IgD-negative memory B cell (primary cell): ENCODE measurements around the gene EFCAB5. TPM values are rescaled to one million over a fixed set of nuclear protein-coding genes. Genes with fewer than 3 reads are reported as not detected.
"Not testable (repeated sequence)": the region's sequence is repeated elsewhere in the genome, so short reads cannot be mapped to it uniquely, and the experiment has no call there.

Experiments
- H3K27ac Mint-ChIP-seq, 3 donors: one replicate each; pipeline ENCODE4 v1.8.0; 2020 to 2022; ENCODE audit warnings: mild to moderate bottlenecking in 3 of 3, mixed read lengths in 3 of 3, moderate library complexity in 1 of 3
- H3K27me3 Mint-ChIP-seq: one replicate; pipeline ENCODE4 v1.8.0; 2021; ENCODE audit warnings: mixed read lengths
- H3K36me3 Mint-ChIP-seq: one replicate; pipeline ENCODE4 v1.8.0; 2020; ENCODE audit warnings: mild to moderate bottlenecking, mixed read lengths
- H3K4me1 Mint-ChIP-seq, 3 donors: one replicate each; pipeline ENCODE4 v1.8.0; 2020 to 2022; ENCODE audit warnings: mixed read lengths in 3 of 3, mild to moderate bottlenecking in 1 of 3
- H3K4me3 Mint-ChIP-seq, 4 donors: one replicate each; pipeline ENCODE4 v1.8.0; 2020 to 2022; ENCODE audit warnings: mild to moderate bottlenecking in 4 of 4, mixed read lengths in 4 of 4, moderate library complexity in 3 of 4
- H3K9me3 Mint-ChIP-seq, 3 donors: one replicate each; pipeline ENCODE4 v1.8.0; 2020 to 2021; ENCODE audit warnings: mixed read lengths in 3 of 3, mild to moderate bottlenecking in 1 of 3
- polyA plus RNA-seq: library from polyadenylated mRNA; unstranded; fragments of 300-500 nt; fragmentation: Illumina TruSeq; gene quantifications from one replicate; pipeline ENCODE4 v1.2.3, GENCODE V29; 2021

EFCAB5 gene
- polyA plus RNA-seq, 1 donor from 2014 or later: not detected

DNA sequence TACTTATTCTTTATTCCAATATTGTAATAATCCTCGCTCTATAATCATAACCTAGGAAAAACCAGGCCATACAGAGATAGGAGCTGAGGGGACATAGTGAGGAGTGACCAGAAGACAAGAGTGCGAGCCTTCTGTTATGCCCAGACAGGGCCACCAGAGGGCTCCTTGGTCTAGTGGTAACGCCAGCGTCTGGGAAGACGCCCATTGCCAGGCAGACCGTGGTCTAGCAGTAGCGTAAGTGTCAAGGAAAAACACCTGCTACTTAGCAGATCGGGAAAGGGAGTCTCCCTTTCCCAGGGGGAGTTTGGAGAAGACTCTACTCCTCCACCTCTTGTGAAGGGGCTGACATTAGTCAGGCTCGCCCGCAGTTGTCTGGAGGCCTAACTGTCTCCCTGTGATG lies 70.5 kb downstream of the EFCAB5 start:
- not testable (repeated sequence) for H3K36me3 Mint-ChIP-seq

DNA sequence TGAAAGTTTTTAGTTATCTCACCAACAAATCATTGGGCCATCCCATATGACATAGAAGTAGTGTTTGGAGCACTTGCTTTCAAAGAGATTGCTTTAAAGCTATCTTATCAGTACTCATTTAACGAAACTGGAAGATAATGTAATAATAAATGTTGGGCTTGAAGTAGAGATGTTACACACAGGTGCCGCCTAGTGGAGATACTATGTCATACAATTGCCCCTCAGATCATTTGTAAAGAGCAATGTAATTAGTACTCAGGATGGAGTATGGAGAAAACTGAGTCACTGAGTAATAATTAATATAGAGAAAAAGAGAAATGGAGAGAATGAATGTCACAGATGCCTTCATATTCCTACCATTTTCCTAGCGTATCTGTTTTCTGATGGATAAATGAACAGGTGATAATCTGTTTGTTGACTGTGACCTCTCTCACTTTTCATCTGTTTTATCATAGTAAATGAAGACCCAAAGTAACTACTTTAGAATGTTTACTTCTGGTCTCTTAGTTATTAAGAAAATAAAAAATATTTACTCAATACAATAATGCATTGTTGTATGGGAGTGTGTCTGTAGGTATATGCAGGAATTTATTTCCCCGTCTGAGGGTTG lies 80.4 kb downstream of the EFCAB5 start:
- peak overlapping the region in 1 of 4 donors; percentile 10 for H3K4me3 Mint-ChIP-seq
- H3K36me3 Mint-ChIP-seq: no peaks in the 10 kb centered on the region
- H3K9me3 Mint-ChIP-seq: peaks cover 0 to 2% (median 0%) of the 10 kb centered on the region in 3 donors

More for the DNA sequence above, 70.5 kb downstream of the EFCAB5 start:
- H3K4me1 Mint-ChIP-seq, H3K27ac Mint-ChIP-seq, H3K27me3 Mint-ChIP-seq, H3K4me3 Mint-ChIP-seq: not testable (repeated sequence)
- H3K9me3 Mint-ChIP-seq: peaks cover 0 to 12% (median 4%) of the 10 kb centered on the region in 3 donors

DNA sequence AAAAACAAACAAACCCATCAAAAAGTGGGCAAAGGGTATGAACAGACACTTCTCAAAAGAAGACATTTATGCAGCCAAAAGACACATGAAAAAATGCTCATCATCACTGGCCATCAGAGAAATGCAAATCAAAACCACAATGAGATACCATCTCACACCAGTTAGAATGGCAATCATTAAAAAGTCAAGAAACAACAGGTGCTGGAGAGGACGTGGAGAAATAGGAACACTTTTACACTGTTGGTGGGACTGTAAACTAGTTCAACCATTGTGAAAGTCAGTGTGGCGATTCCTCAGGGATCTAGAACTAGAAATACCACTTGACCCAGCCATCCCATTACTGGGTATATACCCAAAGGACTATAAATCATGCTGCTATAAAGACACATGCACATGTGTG lies 83.9 kb downstream of the EFCAB5 start:
- not testable (repeated sequence) for H3K9me3 Mint-ChIP-seq, H3K4me1 Mint-ChIP-seq, H3K27ac Mint-ChIP-seq

More for the DNA sequence above, 80.4 kb downstream of the EFCAB5 start:
- Mint-ChIP-seq H3K27ac (no peak overlapping the region), H3K27me3 (no peaks in the 10 kb centered on the region), H3K4me1 (peaks cover 0 to 2% (median 2%) of the 10 kb centered on the region in 3 donors)

DNA sequence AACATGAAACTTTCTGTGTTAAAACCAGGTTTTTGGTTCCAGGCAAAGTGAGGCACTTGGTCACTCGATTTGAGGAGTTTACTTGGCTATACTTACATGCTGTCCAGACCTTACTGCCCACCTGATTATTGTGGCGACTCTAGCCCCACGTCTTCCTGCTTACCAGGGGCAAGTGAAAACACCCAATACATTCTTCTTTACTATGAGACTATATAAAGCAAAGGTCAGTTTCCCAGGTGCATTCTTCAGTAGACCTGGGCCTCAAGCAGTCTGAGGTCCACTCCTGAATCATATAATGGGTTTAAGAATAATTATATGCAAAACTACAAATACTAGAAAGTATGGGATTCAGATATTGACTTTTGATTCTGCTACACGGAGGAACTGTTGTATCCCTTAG lies 86.2 kb downstream of the EFCAB5 start:
- Mint-ChIP-seq H3K9me3 (peaks cover 0 to 2% (median 0%) of the 10 kb centered on the region in 3 donors), H3K4me3 (no peak overlapping the region), H3K27me3 (no peaks in the 10 kb centered on the region), H3K27ac (no peak overlapping the region), H3K4me1 (peaks cover 0 to 1% (median 0%) of the 10 kb centered on the region in 3 donors), H3K36me3 (no peaks in the 10 kb centered on the region)

More for the DNA sequence above, 83.9 kb downstream of the EFCAB5 start:
- H3K4me3 Mint-ChIP-seq, H3K27me3 Mint-ChIP-seq, H3K36me3 Mint-ChIP-seq: not testable (repeated sequence)

DNA sequence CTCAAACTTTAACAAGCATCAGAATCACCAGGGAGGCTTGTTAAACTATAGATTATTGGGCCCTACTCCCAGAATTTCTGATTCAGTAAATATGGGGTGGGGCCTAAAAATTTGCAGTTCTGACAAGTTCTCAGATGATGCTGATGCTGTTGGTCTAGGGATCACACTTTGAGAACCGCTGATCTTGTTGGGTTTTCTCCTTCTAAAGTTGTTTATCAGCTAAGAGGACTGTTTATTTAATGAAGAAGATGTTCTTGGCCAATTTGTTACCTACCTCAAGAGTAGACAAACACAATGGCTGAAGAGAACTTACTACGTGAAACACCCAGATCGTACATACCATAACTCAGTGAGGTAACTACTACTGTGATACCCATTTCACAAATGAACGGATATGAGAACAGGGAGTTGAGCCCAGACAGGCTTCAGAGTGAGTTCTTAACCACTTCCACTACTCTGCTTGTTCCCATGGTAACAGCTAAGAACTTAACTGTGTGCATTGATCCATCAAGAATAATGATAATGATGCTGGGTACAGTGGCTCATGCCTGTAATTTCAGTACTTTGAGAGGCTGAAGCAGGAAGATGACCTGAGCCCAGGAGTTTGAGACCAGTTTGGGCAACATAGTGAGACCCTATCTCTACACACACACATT lies 89.9 kb downstream of the EFCAB5 start:
- peaks cover 0 to 2% (median 0%) of the 10 kb centered on the region in 3 donors for H3K9me3 Mint-ChIP-seq
- no peaks in the 10 kb centered on the region for H3K27me3 Mint-ChIP-seq
- H3K27ac Mint-ChIP-seq: no peak overlapping the region
- H3K4me3 Mint-ChIP-seq: peak overlapping the region in 1 of 4 donors; percentile 1
- peaks cover 0 to 1% (median 0%) of the 10 kb centered on the region in 3 donors for H3K4me1 Mint-ChIP-seq
- H3K36me3 Mint-ChIP-seq: no peaks in the 10 kb centered on the region

DNA sequence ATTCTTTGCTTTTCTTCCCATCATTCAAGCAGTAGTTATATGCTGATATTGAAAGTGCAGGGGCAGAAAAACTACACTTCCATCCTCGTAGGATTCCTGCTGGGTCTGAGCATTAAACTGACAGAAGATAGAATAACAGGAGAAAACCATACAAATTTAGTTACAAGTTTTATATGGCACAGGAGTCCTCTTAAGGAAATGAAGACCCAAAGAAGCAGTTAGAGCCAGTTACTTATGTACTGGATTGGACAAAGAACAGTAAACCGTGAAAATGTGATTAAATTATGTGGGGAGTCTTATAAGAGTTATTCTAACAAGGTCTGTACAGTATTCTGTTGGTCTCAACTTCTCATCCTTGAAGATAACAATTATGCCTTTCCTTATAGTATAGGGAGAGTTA lies 93.9 kb downstream of the EFCAB5 start:
- Mint-ChIP-seq H3K4me1 (peaks cover 2 to 3% (median 3%) of the 10 kb centered on the region in 3 donors), H3K27ac (no peak overlapping the region), H3K36me3 (peaks cover 2% of the 10 kb centered on the region), H3K9me3 (peaks cover 0 to 3% (median 0%) of the 10 kb centered on the region in 3 donors), H3K4me3 (no peak overlapping the region), H3K27me3 (peaks cover 2% of the 10 kb centered on the region)

DNA sequence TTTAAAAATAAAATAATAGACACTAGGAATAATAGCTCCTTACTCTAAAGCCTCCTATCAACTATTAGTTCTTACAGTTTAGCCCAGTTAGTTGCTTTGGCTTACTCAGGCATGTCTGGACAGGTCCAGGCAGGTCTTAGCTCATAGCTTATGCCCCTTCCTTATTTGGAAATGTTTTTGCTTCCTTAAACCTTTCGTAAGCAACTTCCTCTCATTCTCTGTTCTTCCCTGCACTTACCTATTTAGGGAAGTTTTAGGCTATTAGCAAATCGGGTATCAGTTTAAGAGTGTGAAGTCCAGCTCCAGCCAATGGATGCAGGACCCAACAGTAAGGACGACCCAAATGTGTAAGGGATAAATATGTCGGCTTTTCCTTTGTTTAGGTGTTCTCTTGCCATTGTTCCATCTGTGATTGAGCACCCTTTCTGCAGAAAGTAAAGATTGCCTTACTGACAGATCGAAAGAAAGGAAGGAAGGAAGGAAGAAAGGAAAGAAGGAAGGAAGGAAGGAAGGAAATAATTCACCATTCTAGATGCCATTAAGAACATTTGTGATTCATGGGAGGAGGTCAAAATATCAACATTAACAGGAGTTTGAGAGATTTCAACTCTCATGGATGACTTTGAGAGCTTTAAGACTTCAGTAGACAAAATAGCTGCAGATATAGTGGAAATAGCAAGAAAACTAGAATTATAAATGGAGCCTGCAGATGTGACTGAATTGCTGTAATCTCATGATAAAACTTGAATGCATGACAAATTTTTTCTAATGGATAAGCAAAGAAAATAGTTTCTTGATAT lies 99.5 kb downstream of the EFCAB5 start:
- not testable (repeated sequence) for H3K9me3 Mint-ChIP-seq, H3K4me1 Mint-ChIP-seq, H3K27ac Mint-ChIP-seq, H3K36me3 Mint-ChIP-seq, H3K27me3 Mint-ChIP-seq
- H3K4me3 Mint-ChIP-seq: peak overlapping the region in 2 of 4 donors; percentile 44 to 61

DNA sequence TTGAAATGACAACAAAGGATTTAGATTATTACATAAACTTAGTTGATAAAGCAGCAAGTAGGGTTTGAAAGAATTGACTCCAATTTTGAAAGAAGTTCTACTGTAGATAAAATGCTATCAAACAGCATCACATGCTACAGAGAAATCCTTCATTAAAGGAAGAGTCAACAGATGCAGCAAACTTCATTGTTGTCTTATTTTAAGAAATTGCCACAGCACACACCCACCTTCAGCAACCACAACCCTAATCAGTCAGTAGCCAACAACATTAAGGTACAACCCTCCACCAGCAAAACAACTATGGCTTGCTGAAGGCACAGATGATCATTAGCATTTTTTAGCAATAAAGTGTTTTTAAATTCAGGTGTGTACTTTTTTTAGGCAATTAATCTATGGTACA lies 100.1 kb downstream of the EFCAB5 start:
- Mint-ChIP-seq H3K9me3 (peaks cover 3 to 8% (median 5%) of the 10 kb centered on the region in 3 donors), H3K4me3 (no peak overlapping the region), H3K27me3 (peaks cover 8% of the 10 kb centered on the region), H3K27ac (no peak overlapping the region), H3K36me3 (peaks cover 4% of the 10 kb centered on the region), H3K4me1 (peaks cover 9 to 10% (median 9%) of the 10 kb centered on the region in 3 donors)

DNA sequence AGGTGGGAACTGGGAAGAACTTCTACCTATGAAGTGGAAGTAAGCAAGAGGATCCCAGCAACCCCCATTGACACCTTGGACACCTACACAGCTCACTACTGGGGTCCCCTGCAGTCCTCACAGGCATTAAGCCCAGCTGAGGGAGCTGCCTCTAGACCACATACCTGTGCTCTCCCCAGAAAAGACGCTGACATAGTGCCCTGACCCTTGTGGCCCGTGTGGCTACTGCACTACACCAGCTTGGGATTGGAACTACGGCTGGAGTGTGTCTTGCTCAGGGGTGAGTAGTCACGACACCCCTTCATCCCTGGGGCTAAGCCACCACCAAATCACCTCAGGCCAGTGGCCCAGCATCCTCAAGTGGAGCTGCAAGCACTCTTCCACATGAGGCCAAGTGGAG lies 120.9 kb downstream of the EFCAB5 start:
- Mint-ChIP-seq H3K36me3 (peaks cover 7% of the 10 kb centered on the region), H3K9me3 (peaks cover 8 to 24% (median 24%) of the 10 kb centered on the region in 3 donors), H3K4me1 (no peaks in the 10 kb centered on the region), H3K27ac (no peak overlapping the region), H3K4me3 (no peak overlapping the region), H3K27me3 (peaks cover 12% of the 10 kb centered on the region)

DNA sequence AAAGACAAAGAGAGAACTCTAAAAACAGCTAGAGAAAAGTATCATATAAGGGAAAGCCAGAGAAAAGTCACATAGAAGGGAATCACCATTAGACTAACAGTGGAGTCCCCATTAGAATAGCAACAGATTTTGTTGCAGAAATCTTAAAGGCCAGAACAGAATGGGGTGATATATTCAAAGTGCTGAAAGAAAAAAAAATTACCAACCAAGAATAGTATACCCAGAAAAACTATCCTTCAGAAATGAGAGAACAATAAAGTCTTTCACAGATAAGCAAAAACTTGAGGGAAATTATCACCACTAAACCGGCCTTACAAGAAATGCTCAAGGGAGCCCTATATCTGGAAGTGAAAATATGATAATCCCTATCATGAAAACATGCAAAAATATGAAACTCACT lies 123.3 kb downstream of the EFCAB5 start:
- Mint-ChIP-seq H3K4me1 (no peaks in the 10 kb centered on the region), H3K9me3 (peaks cover 8 to 24% (median 24%) of the 10 kb centered on the region in 3 donors), H3K36me3 (peaks cover 7% of the 10 kb centered on the region), H3K4me3 (no peak overlapping the region), H3K27me3 (peaks cover 12% of the 10 kb centered on the region), H3K27ac (no peak overlapping the region)

DNA sequence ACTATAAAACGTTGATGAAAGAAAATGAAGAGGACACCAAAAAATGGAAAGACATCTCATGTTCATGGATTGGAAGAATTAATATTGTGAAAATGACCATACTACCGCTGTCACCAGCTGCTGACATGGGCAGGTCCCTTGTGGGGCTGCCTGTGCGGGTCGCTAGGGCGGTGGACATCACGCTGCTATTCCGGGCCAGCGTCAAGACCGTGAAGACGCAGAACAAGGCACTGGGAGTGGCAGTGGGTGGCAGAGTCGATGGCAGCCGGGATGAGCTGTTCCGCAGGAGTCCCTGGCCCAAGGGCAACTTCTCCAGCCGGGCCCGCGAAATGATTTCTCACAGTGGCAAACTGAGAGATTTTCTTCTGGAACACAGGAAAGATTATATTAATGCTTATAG lies 127.0 kb downstream of the EFCAB5 start:
- no peaks in the 10 kb centered on the region for H3K4me1 Mint-ChIP-seq
- peaks cover 8 to 25% (median 24%) of the 10 kb centered on the region in 3 donors for H3K9me3 Mint-ChIP-seq
- H3K36me3 Mint-ChIP-seq: peaks cover 7% of the 10 kb centered on the region
- no peak overlapping the region for H3K4me3 Mint-ChIP-seq
- H3K27me3 Mint-ChIP-seq: peaks cover 6% of the 10 kb centered on the region
- no peak overlapping the region for H3K27ac Mint-ChIP-seq

DNA sequence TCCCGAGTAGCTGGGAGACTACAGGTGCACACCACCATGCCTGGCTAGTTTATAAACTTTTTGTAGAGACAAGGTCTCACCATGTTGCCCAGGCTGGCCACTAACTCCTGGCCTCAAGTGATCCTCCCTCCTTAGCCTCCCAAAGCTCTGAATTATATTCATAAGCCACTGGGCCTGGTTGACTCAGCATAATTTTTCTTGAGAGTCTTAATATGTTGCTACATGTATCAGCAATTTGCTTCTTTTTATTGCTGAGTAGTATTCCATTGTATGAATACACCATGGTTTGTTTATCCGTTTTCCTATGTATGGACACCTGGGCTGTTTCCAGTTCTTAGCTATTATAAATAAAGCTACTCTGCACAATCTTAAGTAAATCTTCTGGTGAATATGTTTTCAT lies 132.8 kb downstream of the EFCAB5 start:
- Mint-ChIP-seq H3K9me3 (peaks cover 0 to 3% (median 0%) of the 10 kb centered on the region in 3 donors), H3K4me3 (no peak overlapping the region), H3K36me3 (no peaks in the 10 kb centered on the region), H3K27me3 (peaks cover 1% of the 10 kb centered on the region), H3K27ac (no peak overlapping the region), H3K4me1 (peaks cover 0 to 2% (median 0%) of the 10 kb centered on the region in 3 donors)

DNA sequence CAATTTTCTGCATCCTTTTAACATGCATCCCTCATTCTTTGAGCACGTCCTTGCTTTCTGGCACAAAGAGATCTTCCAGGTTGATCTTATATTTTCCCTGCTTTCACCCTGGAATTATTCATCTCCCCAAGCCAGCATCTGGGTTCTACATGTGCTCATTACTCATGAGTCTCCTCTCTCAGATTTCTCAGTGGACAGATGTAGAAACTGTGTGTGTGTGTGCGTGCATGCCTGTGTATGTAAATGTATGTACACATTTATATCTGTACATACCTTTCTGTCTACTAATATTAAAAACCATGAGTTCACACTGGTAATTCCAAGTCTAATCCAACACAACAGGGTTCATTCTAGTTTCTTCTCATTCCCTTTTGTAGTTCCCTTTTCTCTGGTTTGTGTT lies 133.3 kb downstream of the EFCAB5 start:
- H3K9me3 Mint-ChIP-seq: peaks cover 0 to 3% (median 0%) of the 10 kb centered on the region in 3 donors
- H3K4me3 Mint-ChIP-seq: no peak overlapping the region
- H3K27me3 Mint-ChIP-seq: peaks cover 1% of the 10 kb centered on the region
- H3K27ac Mint-ChIP-seq: no peak overlapping the region
- no peaks in the 10 kb centered on the region for H3K36me3 Mint-ChIP-seq
- H3K4me1 Mint-ChIP-seq: peaks cover 0 to 2% (median 0%) of the 10 kb centered on the region in 3 donors

DNA sequence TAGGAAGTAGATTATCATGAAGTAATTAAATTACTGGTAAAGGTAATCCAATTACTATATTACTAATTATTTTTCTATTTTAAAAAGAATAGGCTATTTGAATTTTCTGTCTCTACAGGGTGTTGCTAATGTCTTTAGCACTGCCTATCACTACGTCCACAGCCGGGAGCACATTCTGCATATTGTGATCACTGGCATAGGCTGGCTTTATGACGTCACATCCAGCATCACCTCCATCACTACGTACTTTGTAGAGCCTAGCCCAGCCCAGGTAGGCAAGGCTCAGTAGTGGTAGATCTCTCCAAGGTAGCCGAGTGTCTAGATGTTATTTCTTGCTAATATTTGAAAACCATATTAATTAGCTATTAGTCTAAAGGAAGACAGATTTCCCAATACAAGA lies 141.3 kb downstream of the EFCAB5 start:
- Mint-ChIP-seq H3K27me3 (peaks cover 3% of the 10 kb centered on the region), H3K4me1 (no peaks in the 10 kb centered on the region), H3K9me3 (peaks cover 0 to 3% (median 0%) of the 10 kb centered on the region in 3 donors), H3K27ac (no peak overlapping the region), H3K4me3 (no peak overlapping the region), H3K36me3 (peaks cover 2% of the 10 kb centered on the region)

DNA sequence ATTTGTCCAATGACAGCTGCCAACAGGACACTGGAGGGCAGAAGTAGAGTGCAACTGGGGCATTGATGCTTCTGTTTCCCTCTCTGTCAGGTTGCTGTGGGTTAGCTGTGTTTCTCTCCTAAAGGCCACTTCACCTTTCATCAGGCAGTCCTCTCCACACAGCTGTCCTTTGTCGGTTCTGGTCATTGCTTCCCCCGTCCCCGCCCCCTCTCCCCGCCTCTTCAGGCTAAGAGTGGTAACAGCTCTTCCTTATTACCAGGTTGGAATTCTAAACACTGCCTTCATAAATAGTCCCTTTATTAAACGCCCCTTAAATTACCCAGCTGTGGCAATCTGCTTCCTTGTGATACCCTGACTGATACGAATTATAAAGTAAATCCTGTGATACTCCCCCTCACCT lies 143.4 kb downstream of the EFCAB5 start:
- H3K36me3 Mint-ChIP-seq: peaks cover 2% of the 10 kb centered on the region
- H3K27ac Mint-ChIP-seq: no peak overlapping the region
- H3K27me3 Mint-ChIP-seq: peaks cover 3% of the 10 kb centered on the region
- H3K9me3 Mint-ChIP-seq: peaks cover 0 to 3% (median 0%) of the 10 kb centered on the region in 3 donors
- H3K4me3 Mint-ChIP-seq: no peak overlapping the region
- no peaks in the 10 kb centered on the region for H3K4me1 Mint-ChIP-seq
